Stimulated activated CD4-positive, alpha-beta T cell treated with anti-CD3 and anti-CD28 coated beads, Interleukin-1b, Interleukin-23, amount 100 ng/mL, for 24 hours (primary cell): ENCODE measurements around the gene GCLC.
"Not testable (repeated sequence)": the region's sequence is repeated elsewhere in the genome, so short reads cannot be mapped to it uniquely, and the experiment has no call there.

Experiments used
- DNase-seq, 4 experiments: peaks; one replicate each; pipeline ENCODE4 v3.0.0-alpha.2; 2020; ENCODE audit warnings: low read depth in 4 of 4, low spot score in 1 of 4

Gene GCLC

DNA sequence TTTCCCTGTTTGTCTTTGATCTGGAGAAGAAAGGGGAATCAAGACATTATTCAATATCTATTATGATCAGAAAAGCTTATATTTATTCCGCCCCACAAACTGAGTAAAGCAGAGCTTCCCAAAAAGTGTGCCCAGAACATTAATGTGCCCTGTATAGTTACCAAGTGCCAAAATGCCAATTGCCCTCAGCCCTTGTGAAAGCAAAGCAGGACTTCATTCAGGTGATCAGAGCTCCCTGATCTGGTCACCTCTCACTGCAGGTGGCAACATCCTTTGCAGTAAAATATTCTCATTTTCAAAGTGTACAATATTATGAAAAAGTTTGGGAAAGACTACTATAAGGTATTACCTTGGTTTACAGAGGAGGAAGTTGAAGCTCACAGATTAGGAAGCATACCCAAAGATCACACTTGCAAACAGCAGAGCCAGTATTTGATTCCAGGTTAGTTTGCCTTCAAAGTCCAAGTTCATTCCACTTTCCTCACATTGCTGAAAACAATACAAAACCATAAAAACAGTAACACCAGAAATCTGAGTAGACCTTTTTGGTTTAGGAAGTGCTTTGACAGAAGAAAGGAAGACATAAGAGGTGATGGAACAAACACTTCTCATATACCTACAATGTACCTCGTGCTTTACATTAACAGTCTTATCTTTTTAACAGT is 19.6 kb upstream of the GCLC start:
- no peak for DNase-seq

DNA sequence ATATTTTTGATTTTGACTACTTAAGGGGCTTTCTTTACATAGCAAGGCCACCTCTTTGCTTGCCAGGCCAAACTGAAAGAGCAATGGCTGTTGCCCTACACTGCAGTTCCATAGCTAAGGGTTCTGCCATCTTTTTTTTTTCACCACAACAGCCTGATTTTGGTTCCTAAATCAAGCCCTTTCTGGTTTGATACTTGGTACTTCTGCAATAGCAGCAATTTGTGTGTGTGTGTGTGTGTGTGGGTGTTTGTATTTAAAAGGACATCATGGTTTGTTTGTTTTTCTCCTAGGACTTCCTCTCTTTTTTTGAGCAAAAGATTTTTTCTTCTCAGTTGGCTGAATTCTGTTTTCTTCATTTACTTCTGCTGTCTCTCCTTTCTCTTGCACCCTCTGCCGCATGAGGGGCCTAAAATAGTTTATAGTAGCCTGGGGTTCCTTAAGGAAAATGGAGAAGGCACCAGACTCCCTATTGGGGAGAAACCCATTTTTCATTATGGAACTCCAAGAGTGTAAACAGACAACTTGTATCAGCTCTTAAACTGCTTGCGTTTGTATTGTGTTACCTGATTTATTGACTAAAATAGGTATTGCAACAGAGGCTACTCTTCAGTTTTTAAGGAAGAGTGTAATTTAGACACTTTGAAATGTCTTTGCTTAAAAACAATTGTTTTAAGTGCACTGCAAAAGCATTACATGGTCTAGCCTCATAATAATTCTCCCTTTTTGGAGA is 12.2 kb upstream of the GCLC start:
- no peak for DNase-seq

DNA sequence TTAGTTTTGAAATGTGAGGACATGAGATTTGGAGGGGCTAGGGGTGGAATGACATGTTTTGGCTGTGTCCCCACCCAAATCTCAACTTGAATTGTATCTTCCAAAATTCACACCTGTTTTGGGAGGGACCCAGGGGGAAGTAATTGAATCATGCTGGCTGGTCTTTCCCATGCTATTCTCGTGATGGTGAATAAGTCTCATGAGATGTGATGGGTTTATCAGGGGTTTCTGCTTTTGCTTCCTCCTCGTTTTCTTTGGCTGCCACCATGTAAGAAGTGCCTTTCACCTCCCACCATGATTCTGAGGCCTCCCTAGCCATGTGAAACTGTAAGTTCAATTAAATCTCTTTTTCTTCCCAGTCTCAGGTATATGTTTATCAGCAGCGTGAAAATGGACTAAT is 8.7 kb upstream of the GCLC start:
- not testable (repeated sequence) for DNase-seq

GRCh38 chr6:53551681-53552080 is 6.8 kb upstream of the GCLC start:
- DNase-seq: not testable (repeated sequence)

- DNase-seq: peak; percentile 79 to 91 (median 88)
These were observed 3.1 kb upstream of the GCLC start for GRCh38 chr6:53547811-53548496.

DNA sequence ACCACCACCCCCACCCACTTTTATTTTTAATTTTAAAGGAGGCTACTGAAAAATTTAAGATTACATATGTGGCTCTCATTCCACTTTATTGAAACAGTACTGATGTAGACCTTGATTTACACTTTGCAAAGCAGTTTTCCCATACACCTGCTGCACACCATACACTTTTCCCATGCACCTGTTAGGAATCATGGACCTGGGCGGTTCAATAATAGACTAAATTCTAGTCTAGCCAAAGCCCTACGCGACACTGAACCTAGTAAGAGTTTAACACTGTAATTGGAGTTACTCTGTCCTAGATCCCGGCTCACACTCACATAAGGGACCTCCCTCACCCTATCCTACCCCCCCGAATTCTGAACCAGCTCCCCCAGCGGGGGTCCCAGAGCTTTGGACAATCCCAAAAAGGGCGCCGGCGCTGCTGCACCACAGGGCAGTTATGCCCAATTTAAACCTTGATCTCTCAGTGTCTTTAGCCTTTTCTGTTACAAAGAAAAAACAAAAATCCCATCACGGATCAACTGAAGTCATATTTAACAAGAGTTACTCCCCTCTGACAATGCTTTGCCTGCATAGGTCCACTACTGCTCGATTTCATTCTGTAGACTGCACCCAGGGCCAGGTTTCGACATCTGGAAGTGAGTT is 2.4 kb upstream of the GCLC start:
- no peak for DNase-seq

DNA sequence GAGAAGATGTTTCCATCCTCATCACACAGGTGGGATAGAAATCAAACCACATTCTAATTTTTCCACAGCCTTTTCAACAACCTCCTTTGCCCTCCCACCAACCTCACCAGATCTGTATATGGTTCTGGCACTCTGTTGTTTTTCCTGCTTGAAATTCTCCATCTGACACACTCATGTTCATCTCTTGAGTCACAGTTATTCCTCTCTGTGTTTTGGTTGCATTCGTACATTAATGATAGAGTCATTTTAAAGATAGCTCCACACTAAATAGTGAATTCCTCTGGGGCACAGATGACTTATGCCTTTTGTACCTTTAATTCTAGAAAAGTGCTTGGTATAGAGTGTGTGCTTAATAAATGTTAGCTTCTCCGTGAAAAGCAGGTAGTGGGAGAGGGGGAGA is 1.4 kb upstream of the GCLC start:
- DNase-seq: no peak

DNA sequence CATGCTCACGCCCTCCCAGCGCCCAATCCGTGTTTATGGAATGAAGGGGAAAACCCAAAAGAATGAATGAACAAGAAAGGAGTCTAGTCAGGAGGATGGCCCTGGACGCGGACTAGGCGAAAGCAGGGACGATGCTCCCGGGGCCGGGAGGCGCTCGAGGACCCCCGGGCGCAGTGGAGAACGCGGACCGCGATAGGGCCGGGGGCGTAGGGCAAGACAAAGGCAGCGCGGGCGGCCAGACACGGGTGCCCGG is 758 bp downstream of the GCLC start:
- DNase-seq: peak in 1 of 4 experiments; percentile 3

GRCh38 chr6:53543359-53544216 is 1.3 kb downstream of the GCLC start:
- DNase-seq: no peak

- no peak for DNase-seq
These were observed 3.0 kb downstream of the GCLC start for GRCh38 chr6:53541900-53542299.

- no peak for DNase-seq
These were observed 4.7 kb downstream of the GCLC start for GRCh38 chr6:53540129-53540692.

- no peak for DNase-seq
These were observed 5.3 kb downstream of the GCLC start for GRCh38 chr6:53539561-53539960.

GRCh38 chr6:53536561-53536960 is 8.3 kb downstream of the GCLC start:
- DNase-seq: no peak

DNA sequence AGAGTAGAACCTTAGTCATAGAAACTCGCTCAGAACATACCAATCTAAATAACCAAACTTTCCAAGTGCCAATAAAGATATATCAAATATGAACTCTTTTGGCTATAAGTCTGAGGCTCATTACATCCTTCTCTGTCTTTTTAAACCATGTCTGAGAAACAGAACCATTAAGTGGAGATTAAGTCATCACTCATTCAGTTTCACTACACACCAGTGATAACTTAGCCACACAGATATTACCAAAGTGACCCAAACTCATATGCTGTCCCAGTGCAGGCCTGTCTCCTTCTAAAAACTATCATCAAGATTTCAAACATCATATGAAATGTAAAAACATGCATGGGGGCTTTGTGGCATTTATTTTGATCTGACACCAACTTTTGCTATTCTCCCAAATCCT is 12.0 kb downstream of the GCLC start:
- no peak for DNase-seq

- DNase-seq: no peak
These were observed 12.7 kb downstream of the GCLC start for GRCh38 chr6:53532061-53532797.

- DNase-seq: no peak
These were observed 14.0 kb downstream of the GCLC start for GRCh38 chr6:53530780-53531386.

DNA sequence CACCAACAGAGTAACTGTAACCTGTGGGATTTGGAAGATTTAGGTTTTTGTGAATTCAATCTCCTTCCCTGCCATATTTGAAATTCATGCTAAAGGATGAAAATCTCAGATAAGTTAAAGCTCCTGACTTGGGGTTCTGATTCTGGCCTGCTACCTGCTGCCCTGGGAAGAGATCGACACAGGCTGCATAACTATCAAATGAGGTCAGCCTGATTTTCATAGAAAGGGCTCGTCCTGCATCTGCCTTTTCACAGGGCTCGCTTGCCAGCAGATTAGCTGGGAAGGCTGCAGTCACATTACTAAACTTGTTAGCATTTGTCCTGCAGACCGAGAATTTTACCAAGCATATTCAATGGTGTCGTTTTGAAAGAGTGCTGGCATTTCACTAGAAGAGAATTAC is 14.6 kb downstream of the GCLC start:
- DNase-seq: no peak

- no peak for DNase-seq
These were observed 15.4 kb downstream of the GCLC start for GRCh38 chr6:53529324-53530036.

- DNase-seq: no peak
These were observed 16.8 kb downstream of the GCLC start for GRCh38 chr6:53528107-53528506.
